Stomach (tissue), 9 donors: ENCODE measurements around the gene FNDC3B. TPM values are rescaled to one million over a fixed set of nuclear protein-coding genes. Genes with fewer than 3 reads are reported as not detected.

Source experiments
- DNase-seq, 2 donors: peaks; one replicate each; pipeline versions ENCODE4 v3.0.0 to v3.0.0-alpha.2; 2013 to 2019
- H3K27ac ChIP-seq, 5 donors: fragments of 200-600 bp in 4 of 5; sonication (generic) in 4 of 5; one replicate each; pipeline ENCODE4 v1.5.1; 2013 to 2019; ENCODE audit warnings: mild to moderate bottlenecking in 1 of 5, moderate library complexity in 1 of 5
- H3K27me3 ChIP-seq, 3 donors: fragments of 200-600 bp; sonication (generic); one replicate each; pipeline ENCODE4 v1.5.1; 2017 to 2019; ENCODE audit warnings: mixed run types in 1 of 3
- H3K36me3 ChIP-seq, 4 donors: fragments of 200-600 bp; sonication (generic); 1 replicate in 3 of 4; 2 replicates in 1 of 4; pipeline ENCODE4 v1.5.1; 2016 to 2019
- H3K4me1 ChIP-seq, 4 donors: fragments of 200-600 bp; sonication (generic); one replicate each; pipeline ENCODE4 v1.5.1; 2016 to 2019
- H3K4me3 ChIP-seq, 4 donors: fragments of 200-600 bp; sonication (generic) in 3 of 4; one replicate each; pipeline ENCODE4 v1.5.1; 2016 to 2019; ENCODE audit warnings: mild to moderate bottlenecking in 1 of 4
- H3K9me3 ChIP-seq, 4 donors: fragments of 200-600 bp; sonication (generic); one replicate each; pipeline ENCODE4 v1.5.1; 2016 to 2019
- EP300 ChIP-seq: sonication (generic); formaldehyde crosslinking; IDR thresholded peaks from one replicate; pipeline ENCODE4 v1.6.1; 2017; ENCODE audit warnings: antibody characterized with exemption
- POLR2A ChIP-seq, 4 donors: fragments of 450-650 bp; IDR thresholded peaks; one replicate each; pipeline ENCODE4 v1.6.1; 2016; ENCODE audit warnings: antibody characterized with exemption in 4 of 4, control low read depth in 2 of 4, mild to moderate bottlenecking in 1 of 4, moderate library complexity in 1 of 4
- POLR2AphosphoS5 ChIP-seq, 3 donors: sonication (generic); formaldehyde crosslinking; IDR thresholded peaks; one replicate each; pipeline ENCODE4 v1.6.1; 2016; ENCODE audit warnings: antibody characterized with exemption in 3 of 3
- WGBS, 5 donors: extraction: QIAGEN DNeasy Blood & Tissue Kit in 3 of 5; methylation state at CpG; one replicate each; pipeline versions ENCODE4 v1.1.5 to v1.1.7; 2013 to 2018; 5-methylcytosine and 5-hydroxymethylcytosine counted together
- intact Hi-C: fragments of 100-400 bp; cut with DNase I; formaldehyde crosslinking; loops from one replicate; pipeline ENCODE4 v1.15.1; 2023; ENCODE audit warnings: low total_unique reads
- polyA plus RNA-seq, 3 donors: library from polyadenylated mRNA; stranded (reverse); fragments of 200-250 nt; gene quantifications; one replicate each; pipeline ENCODE4 v1.2.3, GENCODE V29; 2013
- total RNA-seq, 5 donors: library from RNA; depleted of rRNA; stranded (reverse); fragments of >200 nt; gene quantifications; one replicate each; pipeline versions ENCODE4 v1.1.0 to v1.2.3, GENCODE V29; 2014 to 2016
- TF ChIP-seq, protein P1 (sequence below), 7 experiments: fragments of 450-650 bp in 4 of 7; fragments of 200-600 bp in 3 of 7; sonication (generic) in 3 of 7; IDR thresholded peaks; one replicate each; pipeline ENCODE4 v1.5.1; 2016 to 2019; ENCODE audit warnings: antibody characterized with exemption in 7 of 7, control low read depth in 2 of 7, mild to moderate bottlenecking in 1 of 7
- donor health status: healthy with polysubstance abuse.
- donor health status: Bipolar disorder and iron deficiency.
- donor health status: healthy.

The FNDC3B gene
- total and polyA plus RNA-seq, 8 donors = 6.0 to 229 (median 53.7) TPM

DNA sequence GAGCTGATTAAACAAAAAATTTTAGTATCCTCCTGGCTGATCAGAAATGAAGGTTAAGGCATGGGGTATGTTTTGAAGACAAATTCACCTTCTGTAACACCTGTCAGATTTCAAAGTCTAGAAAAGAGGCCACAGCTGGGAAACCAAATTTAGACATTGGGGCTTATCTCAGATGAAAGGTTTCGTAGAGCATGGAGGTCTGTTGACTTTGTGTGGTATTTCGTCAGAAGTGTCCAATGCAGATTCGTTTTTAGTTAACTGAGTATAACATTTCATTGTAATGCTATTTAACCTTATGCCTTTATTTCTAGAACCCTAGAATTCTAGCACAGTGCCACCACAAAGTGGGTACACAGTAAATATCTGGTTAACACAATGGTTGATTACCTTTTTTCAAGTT is 61.7 kb downstream of the FNDC3B start:
- 24 to 46% (median 34%) methylated on average over 3 of the region's 3 CpGs for whole genome bisulfite sequencing, 5 donors
- no peaks in the 10 kb centered on the region for H3K9me3 ChIP-seq
- intact Hi-C loops = no loop called here
- DNase-seq = peak in 1 of 2 donors; percentile 34
- H3K4me1 ChIP-seq = peaks cover 56 to 100% (median 83%) of the 10 kb centered on the region in 4 donors
- H3K36me3 ChIP-seq = no peaks in the 10 kb centered on the region
- H3K4me3 ChIP-seq = no peak overlapping the region
- peak overlapping the region in 2 of 5 donors; percentile 54 to 66 for H3K27ac ChIP-seq
- no peaks in the 10 kb centered on the region for H3K27me3 ChIP-seq
- TF ChIP-seq POLR2A (IDR thresholded peaks at IDR 0.05) = no peak
- TF ChIP-seq EP300 = no peak
- no peak for TF ChIP-seq POLR2AphosphoS5 (IDR thresholded peaks at IDR 0.05)
- TF ChIP-seq, protein P1, sequence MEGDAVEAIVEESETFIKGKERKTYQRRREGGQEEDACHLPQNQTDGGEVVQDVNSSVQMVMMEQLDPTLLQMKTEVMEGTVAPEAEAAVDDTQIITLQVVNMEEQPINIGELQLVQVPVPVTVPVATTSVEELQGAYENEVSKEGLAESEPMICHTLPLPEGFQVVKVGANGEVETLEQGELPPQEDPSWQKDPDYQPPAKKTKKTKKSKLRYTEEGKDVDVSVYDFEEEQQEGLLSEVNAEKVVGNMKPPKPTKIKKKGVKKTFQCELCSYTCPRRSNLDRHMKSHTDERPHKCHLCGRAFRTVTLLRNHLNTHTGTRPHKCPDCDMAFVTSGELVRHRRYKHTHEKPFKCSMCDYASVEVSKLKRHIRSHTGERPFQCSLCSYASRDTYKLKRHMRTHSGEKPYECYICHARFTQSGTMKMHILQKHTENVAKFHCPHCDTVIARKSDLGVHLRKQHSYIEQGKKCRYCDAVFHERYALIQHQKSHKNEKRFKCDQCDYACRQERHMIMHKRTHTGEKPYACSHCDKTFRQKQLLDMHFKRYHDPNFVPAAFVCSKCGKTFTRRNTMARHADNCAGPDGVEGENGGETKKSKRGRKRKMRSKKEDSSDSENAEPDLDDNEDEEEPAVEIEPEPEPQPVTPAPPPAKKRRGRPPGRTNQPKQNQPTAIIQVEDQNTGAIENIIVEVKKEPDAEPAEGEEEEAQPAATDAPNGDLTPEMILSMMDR (IDR thresholded peaks at IDR 0.05) = no peak

DNA sequence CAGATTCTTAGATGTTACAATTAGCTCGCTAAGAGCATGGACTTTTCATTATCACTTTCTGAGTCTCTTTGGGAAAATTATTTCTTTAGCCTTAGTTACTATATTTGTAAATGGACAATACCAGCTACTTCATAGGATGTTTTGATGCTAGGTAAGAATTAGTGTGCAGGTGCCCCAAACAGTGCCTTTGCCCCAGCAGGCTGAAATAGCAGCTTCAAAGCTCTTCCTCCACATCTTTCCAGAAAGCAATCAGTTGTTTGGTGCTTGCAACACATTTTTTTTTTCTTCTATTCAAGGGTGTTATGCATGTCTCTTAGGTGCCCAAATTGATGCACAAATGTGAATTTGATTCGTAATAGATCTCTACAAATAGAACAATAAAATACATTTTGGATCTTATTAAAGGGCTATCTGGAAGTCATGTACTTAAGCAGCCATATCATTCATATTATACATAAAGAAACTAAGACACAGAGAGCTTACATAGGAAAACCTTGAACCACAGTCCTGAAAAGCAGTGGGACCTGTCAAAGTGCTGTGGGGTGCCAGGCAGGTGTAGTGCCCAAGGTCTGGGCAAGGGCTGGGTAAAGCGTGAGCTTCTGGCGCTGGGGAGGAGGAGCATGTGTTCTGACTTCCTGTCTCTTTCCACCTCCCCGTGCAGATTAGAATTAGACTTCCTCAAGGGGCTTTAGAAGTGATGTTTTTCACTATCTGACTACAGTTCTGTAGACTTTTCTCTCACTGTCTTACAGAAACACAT is 62.9 kb downstream of the FNDC3B start:
- 32 to 52% (median 44%) methylated on average over 5 of the region's 5 CpGs for WGBS, 5 donors
- peaks cover 60 to 100% (median 79%) of the 10 kb centered on the region in 4 donors for H3K4me1 ChIP-seq
- no peaks in the 10 kb centered on the region for H3K27me3 ChIP-seq
- H3K9me3 ChIP-seq = no peaks in the 10 kb centered on the region
- H3K27ac ChIP-seq = peak overlapping the region; percentile 1 to 78 (median 54)
- no peak overlapping the region for H3K4me3 ChIP-seq
- TF ChIP-seq POLR2AphosphoS5 (IDR thresholded peaks at IDR 0.05) (no peak), POLR2A (IDR thresholded peaks at IDR 0.05) (no peak), EP300 (no peak)
- TF ChIP-seq, protein P1 (IDR thresholded peaks at IDR 0.05) = no peak
- DNase-seq = peak in 1 of 2 donors; percentile 51
- intact Hi-C loops = no loop called here
- H3K36me3 ChIP-seq = no peaks in the 10 kb centered on the region

DNA sequence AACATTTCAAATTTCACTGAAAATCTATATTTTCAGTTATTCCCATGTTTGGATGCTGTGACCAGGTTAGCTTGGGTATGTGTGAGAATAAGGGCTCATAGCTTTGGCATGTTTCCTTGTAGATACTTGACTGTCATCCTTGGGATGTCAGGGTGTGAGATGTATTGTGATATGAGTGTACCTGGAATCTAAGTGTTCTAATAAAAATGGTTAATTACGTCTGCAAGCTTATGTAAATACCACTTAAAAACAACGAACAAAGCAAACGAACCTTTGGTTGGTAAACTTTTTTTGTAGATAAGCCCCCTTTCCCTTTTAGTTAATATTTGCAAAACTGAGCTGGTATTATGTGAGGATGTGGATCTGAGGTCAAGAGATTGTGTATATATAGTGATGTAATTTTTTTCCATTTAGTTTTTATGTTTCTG is 63.5 kb downstream of the FNDC3B start:
- no peaks in the 10 kb centered on the region for H3K9me3 ChIP-seq
- H3K36me3 ChIP-seq = no peaks in the 10 kb centered on the region
- intact Hi-C loops = no loop called here
- WGBS, 5 donors = 24 to 58% (median 39%) methylated on average over 3 of the region's 3 CpGs
- peaks cover 62 to 100% (median 82%) of the 10 kb centered on the region in 4 donors for H3K4me1 ChIP-seq
- no peak for DNase-seq
- TF ChIP-seq EP300 (no peak), POLR2A (IDR thresholded peaks at IDR 0.05) (no peak), POLR2AphosphoS5 (IDR thresholded peaks at IDR 0.05) (no peak)
- TF ChIP-seq, protein P1 (IDR thresholded peaks at IDR 0.05) = no peak
- peak overlapping the region in 4 of 5 donors; percentile 1 to 66 (median 38) for H3K27ac ChIP-seq
- no peak overlapping the region for H3K4me3 ChIP-seq
- no peaks in the 10 kb centered on the region for H3K27me3 ChIP-seq

DNA sequence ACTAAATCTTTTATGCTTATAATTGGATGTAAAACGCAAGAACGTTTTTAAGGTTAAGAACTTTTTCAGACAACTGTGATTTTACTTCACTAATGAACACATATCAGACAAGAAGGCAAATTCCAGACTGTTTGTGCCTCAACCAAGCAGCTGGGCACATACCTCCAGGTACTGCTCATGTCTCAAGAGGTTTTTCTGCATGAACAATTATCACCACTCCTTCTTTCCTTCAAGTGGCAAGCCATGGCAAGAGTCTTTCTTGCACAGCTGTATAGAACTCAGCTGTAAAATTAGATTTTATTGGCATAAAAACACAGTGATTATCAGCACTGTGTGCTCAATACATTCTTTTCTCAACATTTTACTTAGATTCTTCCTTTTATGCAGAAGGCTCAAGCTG is 64.3 kb downstream of the FNDC3B start:
- H3K4me3 ChIP-seq = no peak overlapping the region
- no peaks in the 10 kb centered on the region for H3K27me3 ChIP-seq
- no peaks in the 10 kb centered on the region for H3K9me3 ChIP-seq
- WGBS, 5 donors = 32 to 46% (median 34%) methylated on average over 2 of the region's 2 CpGs
- H3K36me3 ChIP-seq = no peaks in the 10 kb centered on the region
- H3K4me1 ChIP-seq = peaks cover 60 to 100% (median 79%) of the 10 kb centered on the region in 4 donors
- intact Hi-C loops = no loop called here
- TF ChIP-seq POLR2A (IDR thresholded peaks at IDR 0.05) (no peak), EP300 (no peak), POLR2AphosphoS5 (IDR thresholded peaks at IDR 0.05) (no peak)
- TF ChIP-seq, protein P1 (IDR thresholded peaks at IDR 0.05) = no peak
- DNase-seq = no peak
- peak overlapping the region in 4 of 5 donors; percentile 23 to 66 (median 52) for H3K27ac ChIP-seq
